AG09309 (cell line): ENCODE results near the gene RAB34.

Experiments used
- DNase-seq: peaks from one replicate; pipeline ENCODE4 v3.0.0-alpha.2; 2010; ENCODE audit warnings: low read depth
- H3K4me3 ChIP-seq: 2 replicates; pipeline ENCODE4 v1.5.1; 2011; ENCODE audit warnings: mild to moderate bottlenecking, low read depth, low read length, moderate library complexity; ENCODE audit not compliant: control insufficient read depth
- TF ChIP-seq, protein P1 (sequence below): IDR thresholded peaks from 2 replicates; pipeline ENCODE4 v1.5.1; 2011; ENCODE audit warnings: mild to moderate bottlenecking, low read depth, low read length, inconsistent platforms; ENCODE audit not compliant: insufficient read depth, control insufficient read depth; ENCODE audit errors: missing control alignments

RAB34 gene

DNA sequence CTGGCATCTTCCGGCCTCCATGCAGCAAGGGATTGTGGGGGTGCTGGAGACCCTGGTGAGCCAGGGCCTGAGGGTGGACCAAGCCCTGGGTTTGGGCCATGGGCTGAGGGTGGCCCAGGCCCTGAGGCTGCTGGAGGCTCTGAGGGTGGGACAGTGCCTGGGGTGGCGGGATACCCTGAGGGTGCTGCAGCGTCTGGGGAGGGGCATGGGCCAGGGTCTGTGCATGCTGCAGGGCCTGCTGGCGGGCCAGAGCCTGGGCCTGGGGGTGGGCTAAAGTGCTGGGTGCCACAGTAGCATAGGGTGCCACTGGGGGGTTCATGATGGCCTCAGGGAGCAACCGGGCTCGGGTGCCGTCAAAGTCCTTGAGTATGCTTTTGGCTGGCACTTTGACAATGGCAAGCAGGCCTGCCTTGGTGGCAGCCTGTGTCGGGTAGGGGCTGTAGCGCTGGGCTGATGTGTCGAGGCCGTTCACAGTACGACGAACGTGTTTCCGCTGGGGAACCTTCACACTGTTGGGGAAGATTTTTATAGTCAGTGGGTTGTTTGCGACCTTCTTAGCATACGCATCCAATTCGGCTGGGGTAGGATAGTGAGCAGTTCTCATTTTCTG lies 41.7 kb upstream of the RAB34 start:
- no peak overlapping the region for H3K4me3 ChIP-seq
- no peak for DNase-seq
- TF ChIP-seq, protein P1, sequence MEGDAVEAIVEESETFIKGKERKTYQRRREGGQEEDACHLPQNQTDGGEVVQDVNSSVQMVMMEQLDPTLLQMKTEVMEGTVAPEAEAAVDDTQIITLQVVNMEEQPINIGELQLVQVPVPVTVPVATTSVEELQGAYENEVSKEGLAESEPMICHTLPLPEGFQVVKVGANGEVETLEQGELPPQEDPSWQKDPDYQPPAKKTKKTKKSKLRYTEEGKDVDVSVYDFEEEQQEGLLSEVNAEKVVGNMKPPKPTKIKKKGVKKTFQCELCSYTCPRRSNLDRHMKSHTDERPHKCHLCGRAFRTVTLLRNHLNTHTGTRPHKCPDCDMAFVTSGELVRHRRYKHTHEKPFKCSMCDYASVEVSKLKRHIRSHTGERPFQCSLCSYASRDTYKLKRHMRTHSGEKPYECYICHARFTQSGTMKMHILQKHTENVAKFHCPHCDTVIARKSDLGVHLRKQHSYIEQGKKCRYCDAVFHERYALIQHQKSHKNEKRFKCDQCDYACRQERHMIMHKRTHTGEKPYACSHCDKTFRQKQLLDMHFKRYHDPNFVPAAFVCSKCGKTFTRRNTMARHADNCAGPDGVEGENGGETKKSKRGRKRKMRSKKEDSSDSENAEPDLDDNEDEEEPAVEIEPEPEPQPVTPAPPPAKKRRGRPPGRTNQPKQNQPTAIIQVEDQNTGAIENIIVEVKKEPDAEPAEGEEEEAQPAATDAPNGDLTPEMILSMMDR, result no peak

DNA sequence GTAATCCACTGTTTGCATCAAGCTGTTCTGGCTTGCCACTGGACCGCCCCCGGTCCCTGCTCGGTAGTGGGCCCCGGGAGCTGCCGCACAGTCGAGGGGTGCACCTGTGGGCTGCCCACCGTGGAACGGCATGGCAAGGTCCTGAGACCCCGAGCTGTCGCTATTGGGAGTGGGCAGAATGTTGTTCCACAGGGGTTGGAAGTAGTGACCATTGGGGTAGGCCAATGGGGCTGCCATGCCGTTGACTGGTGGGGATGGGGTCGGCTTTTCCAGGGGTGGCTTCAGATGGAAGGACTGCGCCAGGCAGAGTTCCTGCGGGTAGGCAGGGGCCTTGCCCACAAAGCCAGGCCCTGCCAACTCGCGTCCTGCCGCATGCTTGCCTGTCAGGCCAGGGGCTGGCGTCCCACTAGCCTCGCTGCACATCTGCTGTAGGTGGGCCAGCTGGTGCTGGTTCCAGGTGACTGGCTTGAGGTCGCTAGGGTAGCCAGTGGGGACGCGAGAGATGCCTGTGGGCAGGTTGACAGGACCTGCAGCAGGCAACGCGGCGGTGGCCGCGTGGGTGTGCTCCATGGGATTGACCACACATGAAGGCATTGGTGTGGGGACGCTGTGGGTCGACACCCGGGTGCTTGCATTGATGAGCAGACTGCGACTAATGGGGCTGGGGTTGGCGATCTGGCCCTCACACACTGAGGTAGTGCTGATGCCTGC lies 40.9 kb upstream of the RAB34 start:
- TF ChIP-seq, protein P1, result no peak
- H3K4me3 ChIP-seq, result no peak overlapping the region
- no peak for DNase-seq

DNA sequence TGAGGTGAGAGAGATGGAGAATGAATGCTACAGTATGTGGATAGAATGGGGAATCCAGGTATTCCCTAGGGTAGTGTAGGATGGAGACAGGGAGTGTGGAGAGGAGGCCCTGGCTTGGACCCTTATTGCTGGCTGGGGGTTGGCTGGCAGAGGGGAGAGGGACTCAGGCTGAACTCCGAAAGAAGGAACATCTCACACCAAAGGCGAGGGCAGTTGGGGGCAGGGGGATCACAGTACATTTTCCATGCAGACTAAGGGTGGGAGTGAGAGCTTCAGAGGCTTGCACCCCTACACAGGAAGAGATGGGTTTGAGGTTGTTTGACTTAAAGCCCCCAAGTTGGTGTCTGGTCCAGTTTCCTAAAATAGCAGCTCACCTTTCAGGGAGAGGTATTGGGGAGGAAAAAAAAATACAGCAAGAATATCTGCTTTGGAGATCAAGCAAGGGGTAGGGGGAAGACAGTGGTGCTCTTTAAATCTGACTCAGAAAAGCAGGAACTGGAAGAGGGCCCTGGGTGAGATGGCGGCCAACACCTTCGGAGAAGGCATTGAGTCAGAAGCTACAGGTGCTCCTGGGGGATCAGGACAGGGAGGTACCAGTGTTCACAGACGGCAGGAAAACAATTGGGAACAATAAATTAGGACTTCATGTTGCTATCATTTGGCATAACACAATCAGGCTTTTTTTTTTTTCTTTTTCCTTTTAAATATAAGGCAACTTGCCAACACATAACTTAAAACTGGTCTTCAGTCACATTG lies 38.6 kb upstream of the RAB34 start:
- no peak overlapping the region for H3K4me3 ChIP-seq
- no peak for DNase-seq
- TF ChIP-seq, protein P1, result no peak

DNA sequence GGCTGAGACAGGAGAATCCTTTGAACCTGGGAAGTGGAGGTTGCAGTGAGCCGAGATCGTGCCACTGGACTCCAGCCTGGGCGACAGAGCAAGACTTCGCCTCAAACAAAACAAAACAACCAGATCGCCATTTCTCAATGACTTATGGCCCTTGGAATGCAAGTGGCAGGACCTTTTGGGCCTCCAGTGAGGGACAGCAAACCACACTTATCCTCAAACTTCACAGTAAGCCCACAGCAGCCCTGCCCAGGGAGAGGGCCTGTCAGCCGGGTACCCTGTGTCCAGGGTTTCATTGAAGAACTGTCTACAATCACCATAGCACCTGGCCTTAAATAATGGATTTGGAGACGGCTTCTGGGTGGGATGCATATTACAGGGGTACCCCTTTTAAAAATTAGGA lies 37.8 kb upstream of the RAB34 start:
- H3K4me3 ChIP-seq, result no peak overlapping the region
- TF ChIP-seq, protein P1, result no peak
- no peak for DNase-seq

DNA sequence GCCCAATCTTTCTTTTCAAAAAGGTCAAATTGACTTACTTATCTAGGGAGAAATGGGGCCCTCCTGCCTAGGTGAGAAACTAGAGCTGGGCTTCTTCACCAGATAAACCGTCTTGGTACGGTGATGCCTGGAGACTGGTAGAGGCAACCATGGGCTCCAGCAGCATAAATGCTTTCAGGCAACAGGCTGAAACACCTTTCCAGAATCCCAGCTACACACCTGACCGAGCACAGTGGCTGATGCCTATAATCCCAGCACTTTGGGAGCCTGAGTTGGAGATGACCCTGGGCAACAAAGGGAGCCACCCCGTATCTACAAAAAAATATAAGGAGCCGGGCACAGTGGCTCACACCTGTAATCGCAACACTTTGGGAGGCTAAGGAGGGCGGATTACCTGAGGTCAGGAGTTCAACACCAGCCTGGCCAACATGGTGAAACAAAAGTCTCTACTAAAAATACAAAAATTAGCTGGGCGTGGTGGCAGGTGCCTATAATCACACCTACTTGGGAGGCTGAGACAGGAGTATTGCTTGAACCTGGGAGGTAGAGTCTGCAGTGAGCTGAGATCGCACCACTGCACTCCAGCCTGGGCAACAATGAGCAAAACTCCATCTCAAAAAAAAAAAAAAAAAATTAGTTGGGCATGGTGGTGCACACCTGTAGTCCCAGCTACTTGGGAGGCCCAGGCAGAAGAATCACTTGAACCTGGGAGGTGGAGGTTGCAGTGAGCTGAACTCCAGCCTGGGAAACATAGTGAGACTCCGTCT lies 34.1 kb upstream of the RAB34 start:
- H3K4me3 ChIP-seq, result no peak overlapping the region
- no peak for DNase-seq
- TF ChIP-seq, protein P1, result no peak
